Liver (tissue), 3 donors: Measurements from ENCODE around the gene CDH23.

Experiments
- CTCF ChIP-seq: fragments of 150-350 bp; IDR thresholded peaks from 2 replicates; pipeline ENCODE4 v1.5.1; 2017; ENCODE audit warnings: improper control_type of control experiment, low read depth, low read length; ENCODE audit not compliant: missing input control
- SP1 ChIP-seq: IDR thresholded peaks from 2 replicates; pipeline ENCODE4 v1.6.1; 2018; ENCODE audit warnings: antibody characterized with exemption, mild to moderate bottlenecking
- donor health status: healthy.
- donor health status: healthy.

GRCh38 chr10:71717056-71717455, 320.3 kb downstream of the CDH23 start:
- TF ChIP-seq CTCF (no peak), SP1 (no peak)
